Gastroesophageal sphincter (tissue), 3 donors: ENCODE results near the gene SUGCT.

Experiments used
- CTCF ChIP-seq, 4 experiments: fragments of 200-600 bp in 2 of 4; fragments of 450-650 bp in 2 of 4; sonication (generic) in 1 of 4; IDR thresholded peaks; one replicate each; pipeline ENCODE4 v1.5.1; 2017 to 2019; ENCODE audit warnings: antibody characterized with exemption in 4 of 4, mild to moderate bottlenecking in 2 of 4, moderate library complexity in 2 of 4
- POLR2AphosphoS5 ChIP-seq: sonication (generic); formaldehyde crosslinking; IDR thresholded peaks from one replicate; pipeline ENCODE4 v1.6.1; 2017; ENCODE audit warnings: antibody characterized with exemption

- no peak for TF ChIP-seq CTCF (IDR thresholded peaks at IDR 0.05)
- no peak for TF ChIP-seq POLR2AphosphoS5
Observed at GRCh38 chr7:40356871-40357709, 222.3 kb downstream of the SUGCT start.
